HG02623 (cell line): ENCODE data around the gene KLHL17.
"Not testable (repeated sequence)": the region's sequence is repeated elsewhere in the genome, so short reads cannot be mapped to it uniquely, and the experiment has no call there.

Source experiments
- ATAC-seq: cut with Tn5 transposase; IDR thresholded peaks from one replicate; pipeline ENCODE4 v1.9.1; 2021; ENCODE audit warnings: moderate library complexity; ENCODE audit not compliant: unreplicated experiment

The KLHL17 gene

DNA sequence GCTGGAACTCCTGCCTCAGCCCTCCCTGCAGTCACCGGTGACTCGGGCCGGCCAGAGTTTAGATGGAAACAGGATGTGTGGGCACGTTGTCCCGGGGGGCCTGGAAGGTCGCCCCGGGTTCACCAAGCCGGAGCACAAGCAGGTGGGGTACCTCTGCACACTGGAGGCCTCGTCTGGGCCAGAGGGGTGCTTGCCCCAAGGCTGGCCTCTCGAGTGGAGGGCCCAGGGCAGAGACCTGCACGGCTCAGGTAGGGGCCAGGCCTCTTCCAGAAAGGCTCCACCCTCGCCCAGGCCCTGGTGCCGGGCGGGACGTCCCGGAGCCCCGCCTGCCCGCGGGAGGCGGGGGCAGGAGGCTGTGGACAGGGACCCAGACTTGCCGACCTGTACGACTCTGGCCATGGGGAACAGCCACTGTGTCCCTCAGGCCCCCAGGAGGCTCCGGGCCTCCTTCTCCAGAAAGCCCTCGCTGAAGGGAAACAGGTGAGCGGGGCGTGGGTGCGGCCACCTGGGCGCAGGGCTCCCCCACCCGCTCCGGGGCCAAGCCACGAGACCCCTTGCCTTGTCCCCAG lies 5.8 kb downstream of the KLHL17 start, which contains the start of gene PLEKHN1:
Gene PLEKHN1, plus strand, starts transcription at position 348 of the 569 bp plus-strand sequence. Its CDS starts 50 bp downstream, at position 398.
- ATAC-seq, result peak; percentile 12

DNA sequence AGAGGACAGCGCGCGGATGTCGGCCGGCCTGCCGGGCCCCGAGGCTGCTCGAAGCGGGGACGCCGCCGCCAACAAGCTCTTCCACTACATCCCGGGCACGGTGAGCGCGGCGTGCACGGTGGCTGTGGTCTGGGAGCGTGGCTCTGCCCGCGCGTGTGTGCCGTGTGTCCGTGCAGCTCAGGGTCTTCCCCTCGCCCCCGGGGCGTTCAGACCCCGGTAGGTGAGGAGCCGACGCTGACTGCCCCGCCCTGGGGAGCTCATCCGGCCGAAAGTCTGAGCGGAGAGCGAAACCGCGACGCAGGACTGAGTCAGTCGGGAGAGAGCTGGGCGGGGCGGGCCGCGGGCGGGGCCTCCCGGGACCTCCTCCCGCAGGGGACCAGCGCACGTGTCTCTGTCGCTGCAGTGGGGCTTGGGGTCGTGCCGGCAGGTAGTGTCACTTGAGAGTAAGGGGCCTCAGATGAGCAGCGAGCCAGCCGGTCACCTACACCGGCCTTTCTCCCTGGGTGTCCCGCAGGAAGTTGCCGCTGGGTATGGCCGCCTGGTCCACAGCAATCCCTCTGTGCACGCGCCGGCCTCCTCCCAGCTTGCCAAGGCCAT lies 6.4 kb downstream of the KLHL17 start:
- peak; percentile 68 for ATAC-seq

DNA sequence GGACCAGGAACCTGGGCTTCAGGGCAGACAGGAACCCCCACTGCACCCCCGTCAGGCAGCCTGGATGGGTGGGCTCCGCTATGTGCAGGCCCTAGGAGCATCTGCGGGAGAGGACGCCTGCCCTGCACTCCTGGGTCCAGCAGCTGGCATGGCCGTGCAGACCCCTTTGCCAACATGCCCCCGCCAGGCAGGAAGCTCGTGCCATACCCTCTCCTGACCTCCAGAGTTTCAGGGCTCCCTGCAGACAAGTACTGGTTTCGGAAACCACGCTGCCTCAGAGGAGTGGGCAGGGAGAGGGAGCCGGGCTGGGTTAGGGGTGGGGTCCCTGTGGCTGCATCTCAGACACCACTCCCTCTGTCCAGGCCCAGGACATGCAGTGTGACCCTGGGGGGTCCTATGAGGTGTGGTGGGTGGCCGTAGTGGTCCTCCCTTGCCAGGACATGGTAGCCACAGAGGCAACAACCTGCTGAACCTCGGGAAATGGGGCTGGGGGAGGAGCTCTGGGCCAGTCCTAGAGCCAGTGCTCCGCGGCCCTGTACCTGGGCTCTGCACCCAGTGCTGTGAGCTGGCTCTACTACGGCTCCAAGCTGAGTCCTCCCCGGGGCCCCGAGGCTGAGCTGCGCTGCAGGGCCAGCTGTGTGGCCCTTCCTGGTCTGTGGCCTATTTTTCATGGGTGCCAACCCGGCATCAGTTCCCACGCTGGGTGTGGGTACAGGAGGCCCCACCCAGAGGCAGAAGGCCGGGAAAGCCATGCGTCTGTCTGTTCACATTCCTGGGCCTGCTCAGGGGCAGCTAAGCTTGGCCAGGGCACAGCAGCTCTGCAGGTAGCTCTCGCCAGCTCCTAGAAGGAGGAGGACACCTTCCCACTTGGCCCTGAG lies 7.3 kb downstream of the KLHL17 start:
- ATAC-seq, result no peak

DNA sequence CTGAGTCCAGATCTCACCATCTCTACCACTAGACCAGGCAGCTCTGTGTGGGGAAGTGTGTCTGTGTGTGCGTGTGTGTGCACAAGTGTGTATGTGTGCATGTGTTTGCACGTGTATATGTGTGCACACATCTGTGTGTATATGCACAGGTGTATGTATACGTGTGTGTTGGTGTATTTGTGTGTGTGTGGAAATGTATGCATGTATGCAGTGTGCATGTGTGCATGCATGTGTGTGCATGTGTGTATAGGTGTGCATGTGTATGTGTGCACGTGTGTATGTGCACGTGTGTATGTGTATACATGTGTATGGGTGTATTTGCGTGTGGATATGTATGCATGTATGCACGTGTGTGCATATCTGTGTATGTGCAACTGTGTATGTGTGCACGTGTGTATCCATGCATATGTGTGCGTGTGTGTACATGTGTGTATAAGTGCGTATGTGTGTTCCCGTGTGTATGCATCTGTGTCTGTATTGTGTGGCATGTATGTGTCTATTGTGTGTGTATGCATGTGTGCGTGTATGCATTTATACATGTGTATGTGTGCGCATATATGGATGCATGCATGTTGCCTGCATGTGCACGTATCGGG lies 9.0 kb downstream of the KLHL17 start:
- no peak for ATAC-seq

DNA sequence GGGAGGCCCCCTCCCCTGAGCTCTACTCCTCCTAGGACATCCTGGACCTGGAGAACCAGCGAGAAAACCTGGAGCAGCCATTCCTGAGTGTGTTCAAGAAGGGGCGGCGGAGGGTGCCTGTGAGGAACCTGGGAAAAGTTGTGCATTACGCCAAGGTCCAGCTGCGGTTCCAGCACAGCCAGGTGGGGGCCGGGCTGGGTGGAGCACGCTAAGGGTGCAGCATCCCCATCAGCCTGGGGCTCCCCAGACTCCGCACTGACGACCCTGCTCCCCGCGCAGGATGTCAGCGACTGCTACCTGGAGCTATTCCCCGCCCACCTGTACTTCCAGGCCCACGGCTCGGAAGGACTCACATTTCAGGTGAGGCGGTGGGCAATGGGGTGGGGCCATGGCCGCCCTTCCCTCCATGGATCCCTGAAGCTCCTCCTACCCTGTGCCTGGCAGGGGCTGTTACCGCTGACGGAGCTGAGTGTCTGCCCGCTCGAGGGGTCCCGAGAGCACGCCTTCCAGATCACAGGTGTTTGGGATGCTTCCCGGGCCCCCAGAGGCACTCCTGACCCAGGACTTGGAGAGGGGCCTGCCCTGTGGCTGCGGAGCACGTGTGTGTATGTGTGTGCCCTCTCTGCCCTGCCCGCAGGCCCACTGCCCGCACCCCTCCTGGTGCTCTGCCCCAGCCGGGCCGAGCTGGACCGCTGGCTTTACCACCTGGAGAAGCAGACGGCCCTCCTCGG lies 10.0 kb downstream of the KLHL17 start:
- no peak for ATAC-seq

DNA sequence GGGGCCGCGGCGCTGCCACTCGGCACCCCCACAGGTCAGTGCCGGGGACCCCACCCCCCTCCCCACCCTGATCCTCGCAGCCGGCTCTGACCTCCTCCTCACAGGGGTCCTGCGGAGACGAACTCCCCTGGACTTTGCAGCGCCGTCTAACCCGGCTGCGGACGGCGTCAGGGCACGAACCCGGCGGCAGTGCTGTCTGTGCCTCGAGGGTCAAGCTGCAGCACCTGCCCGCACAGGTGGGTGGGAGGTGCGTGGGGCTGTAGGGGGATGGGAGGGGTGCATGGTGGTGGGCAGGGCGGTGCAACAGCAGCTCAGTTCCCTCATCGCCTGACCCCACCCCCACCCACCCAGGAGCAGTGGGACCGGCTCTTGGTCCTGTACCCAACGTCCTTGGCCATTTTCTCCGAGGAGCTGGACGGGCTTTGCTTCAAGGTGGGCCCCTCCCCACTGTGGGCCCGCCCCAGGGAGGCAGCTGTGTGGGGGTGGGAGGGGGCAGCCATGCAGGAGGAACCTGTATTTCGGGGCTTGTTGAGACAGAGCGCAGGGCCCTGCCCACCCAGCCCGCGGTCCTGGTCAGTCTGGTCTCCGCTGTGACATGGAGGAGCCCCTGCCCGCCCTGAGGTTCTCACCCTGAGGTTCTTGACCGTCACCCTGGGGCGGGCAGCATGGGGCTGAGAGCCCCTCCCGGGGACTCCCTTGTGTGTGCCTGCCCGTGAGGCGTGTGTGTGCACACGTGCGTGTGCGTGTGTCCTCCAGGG lies 10.8 kb downstream of the KLHL17 start:
- no peak for ATAC-seq

DNA sequence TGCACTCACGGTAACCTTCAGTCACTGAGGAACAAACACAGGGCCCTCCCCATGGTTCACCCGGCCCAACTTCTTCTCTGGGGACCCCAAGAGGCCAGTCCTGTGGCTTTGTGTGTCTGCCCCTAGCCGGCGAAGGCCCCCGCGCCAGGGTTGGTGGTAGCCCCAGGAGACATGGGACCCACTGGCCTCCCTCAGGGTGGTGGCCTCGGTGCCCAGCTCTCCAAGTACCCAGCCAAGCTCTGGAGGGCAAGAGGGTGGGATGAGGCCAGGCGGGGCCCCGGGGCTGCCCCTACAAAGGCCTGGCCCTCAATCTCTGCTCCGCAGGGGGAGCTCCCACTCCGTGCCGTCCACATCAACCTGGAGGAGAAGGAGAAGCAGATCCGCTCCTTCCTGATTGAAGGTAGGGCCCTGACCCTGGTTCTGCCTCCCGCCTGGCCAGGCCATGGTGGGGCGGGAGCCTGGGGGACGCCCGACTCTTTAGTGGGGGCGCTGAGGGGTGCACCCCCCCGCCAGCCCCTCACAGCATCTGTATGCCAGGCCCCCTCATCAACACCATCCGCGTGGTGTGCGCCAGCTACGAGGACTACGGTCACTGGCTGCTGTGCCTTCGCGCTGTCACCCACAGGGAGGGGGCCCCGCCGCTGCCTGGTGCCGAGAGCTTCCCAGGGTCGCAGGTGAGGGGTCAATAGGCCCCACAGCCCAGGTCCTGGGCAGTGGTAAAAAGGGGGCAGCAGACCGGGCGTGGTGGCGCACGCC lies 11.5 kb downstream of the KLHL17 start:
- no peak for ATAC-seq

DNA sequence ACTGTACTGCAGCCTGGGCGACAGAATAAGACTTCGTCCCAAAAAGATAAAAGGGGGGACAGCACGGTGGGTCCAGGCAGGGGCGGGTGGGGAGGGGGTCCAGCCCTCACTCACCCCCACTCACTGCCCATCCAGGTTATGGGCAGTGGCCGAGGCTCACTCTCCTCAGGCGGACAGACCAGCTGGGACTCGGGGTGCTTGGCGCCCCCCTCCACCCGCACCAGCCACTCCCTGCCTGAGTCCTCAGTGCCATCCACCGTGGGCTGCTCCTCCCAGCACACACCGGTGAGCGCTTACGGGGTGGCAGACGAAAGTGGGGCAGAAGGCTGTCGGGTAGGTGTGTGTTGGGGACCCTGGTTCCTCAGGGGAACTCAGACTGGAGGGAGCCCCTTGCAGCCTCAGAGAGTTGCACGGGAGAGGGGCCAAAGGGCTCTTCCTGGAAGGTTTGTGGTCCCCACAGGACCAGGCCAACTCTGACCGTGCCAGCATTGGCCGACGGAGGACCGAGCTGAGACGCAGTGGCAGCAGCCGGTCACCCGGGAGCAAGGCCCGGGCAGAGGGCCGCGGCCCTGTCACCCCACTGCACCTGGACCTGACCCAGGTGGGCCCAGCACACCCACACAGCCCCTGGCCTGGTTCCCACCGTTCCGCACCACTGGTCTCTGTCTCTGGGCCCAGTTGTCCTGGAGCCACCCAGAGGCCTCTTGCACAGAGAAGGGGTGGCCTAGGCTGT lies 12.5 kb downstream of the KLHL17 start:
- no peak for ATAC-seq

DNA sequence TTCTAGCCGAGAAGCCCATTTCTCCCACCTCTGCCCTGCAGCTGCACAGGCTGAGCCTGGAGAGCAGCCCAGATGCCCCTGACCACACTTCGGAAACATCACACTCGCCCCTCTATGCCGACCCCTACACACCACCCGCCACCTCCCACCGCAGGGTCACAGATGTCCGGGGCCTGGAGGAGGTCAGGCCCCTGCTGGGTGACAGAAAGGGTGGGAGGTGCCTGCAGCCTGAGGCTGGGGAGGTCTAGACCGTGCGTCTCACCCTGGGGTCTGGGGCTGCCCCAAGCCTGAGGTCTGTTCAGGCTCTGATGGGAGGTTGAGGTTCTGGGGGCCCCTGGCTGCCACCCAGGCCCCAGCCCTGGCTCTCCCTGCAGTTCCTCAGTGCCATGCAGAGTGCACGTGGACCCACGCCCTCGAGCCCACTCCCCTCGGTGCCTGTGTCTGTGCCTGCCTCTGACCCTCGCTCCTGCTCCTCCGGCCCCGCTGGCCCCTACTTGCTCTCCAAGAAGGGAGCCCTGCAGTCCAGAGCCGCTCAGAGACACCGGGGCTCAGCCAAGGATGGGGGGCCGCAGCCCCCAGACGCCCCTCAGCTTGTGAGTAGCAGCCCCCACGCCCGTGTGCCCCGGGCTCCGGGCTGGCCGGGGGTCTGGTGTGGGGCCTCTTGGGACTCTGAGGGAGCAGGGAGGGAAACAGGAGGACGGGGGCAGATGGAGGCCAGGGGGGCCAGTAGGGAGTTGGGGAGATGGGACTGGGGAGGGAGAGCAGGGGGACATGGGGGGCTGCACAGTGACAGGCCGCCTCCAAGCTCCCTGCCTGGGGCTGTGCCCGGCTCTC lies 13.3 kb downstream of the KLHL17 start:
- ATAC-seq, result no peak

DNA sequence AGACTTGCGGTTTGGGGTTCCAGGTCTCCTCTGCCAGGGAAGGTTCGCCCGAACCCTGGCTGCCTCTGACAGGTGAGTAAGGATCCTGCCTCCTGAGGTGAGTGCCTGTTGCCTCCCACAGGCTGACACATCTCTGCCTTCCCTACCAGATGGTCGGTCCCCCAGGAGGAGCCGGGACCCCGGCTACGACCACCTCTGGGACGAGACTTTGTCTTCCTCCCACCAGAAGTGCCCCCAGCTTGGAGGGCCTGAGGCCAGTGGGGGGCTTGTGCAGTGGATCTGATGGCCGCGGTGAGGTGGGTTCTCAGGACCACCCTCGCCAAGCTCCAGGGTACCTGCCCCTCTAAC lies 13.9 kb downstream of the KLHL17 start:
- ATAC-seq, result no peak

DNA sequence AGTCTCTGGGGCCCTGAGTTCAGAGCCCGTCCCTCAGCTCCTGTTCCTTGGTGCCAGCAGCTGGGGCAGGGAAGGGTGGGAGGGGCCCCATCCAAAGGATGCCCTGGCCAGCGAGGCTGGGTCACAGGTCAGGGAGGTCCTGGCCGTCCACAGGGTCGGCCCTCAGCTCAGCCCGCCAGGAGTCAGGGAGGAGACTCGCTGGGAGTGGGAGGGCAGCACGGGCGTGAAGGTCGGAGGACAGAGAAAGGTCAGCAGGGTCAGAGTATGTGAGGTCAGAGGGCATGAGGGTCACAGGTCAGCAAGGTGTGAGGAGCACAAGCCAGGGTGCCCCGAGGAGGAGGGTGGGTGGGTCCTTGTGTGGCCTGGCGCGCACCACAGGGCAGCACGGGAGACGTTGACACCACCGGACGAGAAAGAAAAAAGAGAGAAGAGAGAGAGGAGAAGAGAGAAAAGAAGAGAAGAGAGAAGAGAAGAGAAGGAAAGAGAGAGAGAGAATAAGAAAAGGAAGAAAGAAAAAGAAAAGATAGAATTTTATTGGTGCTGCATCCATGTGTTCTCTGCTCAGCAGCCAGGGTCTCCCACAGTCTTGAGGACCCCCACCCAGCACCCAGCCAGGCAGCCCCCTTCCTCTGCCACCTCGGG lies 14.4 kb downstream of the KLHL17 start:
- no peak for ATAC-seq

DNA sequence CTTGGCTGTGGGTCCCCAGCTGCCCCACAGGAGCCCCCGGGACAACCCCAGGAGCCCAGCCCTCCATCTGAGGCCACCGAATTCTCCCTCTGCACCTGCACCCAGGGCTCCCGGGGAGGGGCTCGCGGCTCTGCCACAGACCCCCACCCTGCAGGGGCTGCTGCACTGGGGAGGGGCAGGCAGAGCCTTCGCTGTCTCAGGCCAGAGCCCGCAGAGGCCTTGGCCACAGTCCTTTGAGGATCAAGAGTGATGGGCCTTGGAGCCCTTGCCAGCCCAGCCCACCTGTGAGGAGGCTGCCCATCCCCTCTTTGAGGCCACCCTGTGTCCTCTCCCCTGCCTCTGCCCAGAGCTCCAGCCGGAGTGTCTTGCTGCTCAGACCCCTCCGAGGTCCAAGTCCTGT lies 15.0 kb downstream of the KLHL17 start:
- ATAC-seq, result no peak

DNA sequence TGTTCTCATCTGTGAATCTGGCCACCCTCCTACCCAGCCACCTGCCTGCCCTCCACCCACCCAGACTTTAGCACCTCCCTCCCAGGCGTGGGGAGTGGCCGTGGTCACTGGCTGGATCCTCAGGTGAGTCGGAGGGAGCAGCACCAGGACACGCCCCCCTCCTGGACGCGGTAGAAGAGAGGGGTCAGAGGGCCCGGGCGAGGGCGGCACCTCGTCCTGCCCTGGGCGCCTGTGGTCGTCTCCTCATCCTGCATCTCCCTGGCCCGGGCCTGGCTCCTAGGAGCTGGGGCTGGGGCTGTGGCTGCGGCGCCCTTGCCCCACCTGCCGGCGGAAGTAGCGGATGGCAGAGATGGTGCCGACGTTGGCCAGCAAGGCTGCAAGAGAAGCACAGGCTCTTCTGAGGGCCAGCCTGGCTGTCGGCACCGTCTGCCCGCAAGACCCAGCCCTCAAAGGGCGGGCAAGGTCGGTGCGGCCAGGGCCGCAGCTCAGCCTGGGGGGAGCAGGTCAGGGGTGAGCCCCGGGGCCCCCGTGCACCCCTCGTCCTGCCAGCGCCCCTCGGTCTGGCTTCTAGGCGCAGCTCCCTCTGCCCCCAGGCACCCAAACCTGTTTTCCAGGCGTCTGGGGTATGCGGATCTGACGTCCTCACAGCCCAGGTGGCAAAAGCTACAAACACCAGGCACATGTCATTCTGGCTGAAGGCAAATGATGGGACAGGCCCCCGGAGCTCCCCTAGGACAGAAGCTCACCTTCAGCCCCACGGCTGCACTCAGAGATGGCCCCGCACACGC lies 15.7 kb downstream of the KLHL17 start:
- no peak for ATAC-seq

DNA sequence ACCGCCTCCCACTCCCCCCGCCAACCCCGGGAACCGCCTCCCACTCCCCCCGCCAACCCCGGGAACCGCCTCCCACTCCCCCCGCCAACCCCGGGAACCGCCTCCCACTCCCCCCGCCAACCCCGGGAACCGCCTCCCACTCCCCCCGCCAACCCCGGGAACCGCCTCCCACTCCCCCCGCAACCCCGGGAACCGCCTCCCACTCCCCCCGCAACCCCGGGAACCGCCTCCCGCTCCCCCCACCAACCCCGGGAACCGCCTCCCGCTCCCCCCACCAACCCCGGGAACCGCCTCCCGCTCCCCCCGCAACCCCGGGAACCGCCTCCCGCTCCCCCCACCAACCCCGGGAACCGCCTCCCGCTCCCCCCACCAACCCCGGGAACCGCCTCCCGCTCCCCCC lies 16.4 kb downstream of the KLHL17 start:
- not testable (repeated sequence) for ATAC-seq

DNA sequence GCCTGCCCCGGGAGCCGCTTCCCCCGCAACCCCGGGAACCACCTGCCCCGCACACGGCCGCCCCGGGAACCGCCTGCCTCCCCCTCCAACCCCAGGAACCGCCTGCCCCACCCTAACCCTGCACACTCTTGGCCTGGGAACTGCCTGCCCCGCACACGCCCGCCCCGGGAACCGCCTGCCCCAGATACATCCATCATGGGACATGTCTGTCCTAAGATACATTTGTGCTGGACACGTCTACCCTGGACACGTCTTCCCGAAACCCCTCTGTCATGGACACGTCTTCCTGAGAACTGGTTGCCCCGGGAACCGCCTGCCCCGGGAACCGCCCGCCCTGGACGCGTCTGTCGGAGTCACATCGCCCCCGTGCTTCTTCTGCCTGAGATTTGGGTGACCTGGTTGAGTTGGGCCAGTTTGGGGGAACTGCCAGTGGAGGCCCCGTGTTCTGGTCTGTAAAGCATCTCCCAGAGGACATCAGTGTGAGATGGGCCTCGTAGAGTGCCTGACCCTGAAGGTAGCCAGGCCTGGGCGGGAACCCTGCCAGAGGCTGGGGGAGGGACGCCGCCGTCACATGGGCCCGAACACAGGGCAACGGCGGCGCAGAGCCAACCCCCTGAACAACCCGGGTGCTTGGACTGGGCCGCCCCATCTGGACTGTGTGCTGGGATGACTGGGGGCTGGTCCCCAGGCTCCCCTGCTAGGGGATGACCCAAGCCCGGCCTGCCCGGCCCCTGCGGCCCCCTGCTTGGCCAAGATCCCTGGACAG lies 17.9 kb downstream of the KLHL17 start:
- no peak for ATAC-seq
